Endothelial cell of umbilical vein (primary cell): ENCODE measurements around the gene CDC42EP3.

ENCODE experiments used
- EZH2 ChIP-seq: IDR thresholded peaks from 2 replicates; pipeline ENCODE4 v1.6.1; 2012; ENCODE audit warnings: borderline replicate concordance, low read depth, mild to moderate bottlenecking, moderate library complexity, low read length, inconsistent platforms; ENCODE audit not compliant: severe bottlenecking
- FOS ChIP-seq: IDR thresholded peaks from 2 replicates; pipeline ENCODE4 v1.6.1; 2011; ENCODE audit warnings: mild to moderate bottlenecking, low read length, moderate library complexity, borderline replicate concordance; ENCODE audit not compliant: insufficient read depth
- GATA2 ChIP-seq: IDR thresholded peaks from 2 replicates; pipeline ENCODE4 v1.7.0; 2011; ENCODE audit warnings: low read depth, mild to moderate bottlenecking, moderate library complexity, mixed read lengths, low read length; ENCODE audit not compliant: insufficient read length, insufficient read depth
- JUN ChIP-seq: IDR thresholded peaks from 2 replicates; pipeline ENCODE4 v1.6.1; 2011; ENCODE audit warnings: borderline replicate concordance, low read depth; ENCODE audit not compliant: insufficient read length, insufficient read depth
- MYC ChIP-seq: IDR thresholded peaks from one replicate; pipeline ENCODE4 v1.6.1; 2011; ENCODE audit warnings: mild to moderate bottlenecking, low read depth, low read length
- POLR2A ChIP-seq: IDR thresholded peaks from 2 replicates; pipeline ENCODE4 v1.6.1; 2012; ENCODE audit warnings: low read depth, mild to moderate bottlenecking, control low read depth, low read length
- POLR2AphosphoS5 ChIP-seq: IDR thresholded peaks from 2 replicates; pipeline ENCODE4 v1.6.1; 2012; ENCODE audit warnings: low read depth, mild to moderate bottlenecking, control low read depth, low read length, moderate library complexity; ENCODE audit not compliant: insufficient read depth
- TF ChIP-seq, protein P1 (sequence below), 2 donors: IDR thresholded peaks; 1 replicate in 1 of 2; 2 replicates in 1 of 2; pipeline ENCODE4 v1.5.1; 2011; ENCODE audit warnings: low read length in 2 of 2, mild to moderate bottlenecking in 2 of 2, moderate library complexity in 2 of 2, control low read depth in 1 of 2, inconsistent platforms in 1 of 2, low read depth in 1 of 2; ENCODE audit not compliant: insufficient read depth in 1 of 2; ENCODE audit errors: extremely low read depth in 1 of 2
- TF ChIP-seq, protein P2 (sequence below): IDR thresholded peaks from 2 replicates; pipeline ENCODE4 v1.6.1; 2011; ENCODE audit not compliant: insufficient read depth, insufficient read length

DNA sequence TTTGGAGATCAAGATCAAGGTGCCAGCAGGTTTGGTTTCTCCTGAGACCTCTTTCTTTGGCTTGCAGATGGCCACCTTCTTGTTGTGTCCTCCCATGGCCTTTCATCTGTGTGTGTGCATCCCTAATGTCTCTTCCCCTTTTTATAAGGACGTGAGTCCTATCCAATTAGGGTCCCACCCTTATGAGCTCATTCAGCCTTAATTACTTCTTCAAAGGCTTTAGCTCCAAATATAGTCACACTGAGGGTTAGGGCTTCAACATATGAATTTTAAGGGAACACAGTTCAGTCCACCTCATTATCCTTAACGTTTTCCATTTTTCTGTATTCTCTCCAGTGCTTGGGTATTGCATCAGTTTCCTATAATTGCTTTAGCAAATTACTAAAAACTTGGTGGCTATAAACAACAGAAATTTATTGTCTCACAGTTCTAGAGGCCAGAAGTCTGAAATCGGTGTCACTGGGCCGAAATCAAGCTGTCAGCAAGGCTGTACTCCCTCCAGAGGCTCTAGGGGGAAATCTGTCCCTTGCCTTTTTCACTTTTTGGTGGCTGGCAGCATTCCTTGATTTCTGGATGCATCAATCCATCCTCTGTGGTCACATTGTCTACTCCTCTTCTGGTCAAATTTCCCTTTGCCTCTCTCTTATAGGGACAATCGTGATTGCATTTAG is 34.1 kb downstream of the CDC42EP3 start:
- no peak for TF ChIP-seq POLR2AphosphoS5
- TF ChIP-seq, protein P1, sequence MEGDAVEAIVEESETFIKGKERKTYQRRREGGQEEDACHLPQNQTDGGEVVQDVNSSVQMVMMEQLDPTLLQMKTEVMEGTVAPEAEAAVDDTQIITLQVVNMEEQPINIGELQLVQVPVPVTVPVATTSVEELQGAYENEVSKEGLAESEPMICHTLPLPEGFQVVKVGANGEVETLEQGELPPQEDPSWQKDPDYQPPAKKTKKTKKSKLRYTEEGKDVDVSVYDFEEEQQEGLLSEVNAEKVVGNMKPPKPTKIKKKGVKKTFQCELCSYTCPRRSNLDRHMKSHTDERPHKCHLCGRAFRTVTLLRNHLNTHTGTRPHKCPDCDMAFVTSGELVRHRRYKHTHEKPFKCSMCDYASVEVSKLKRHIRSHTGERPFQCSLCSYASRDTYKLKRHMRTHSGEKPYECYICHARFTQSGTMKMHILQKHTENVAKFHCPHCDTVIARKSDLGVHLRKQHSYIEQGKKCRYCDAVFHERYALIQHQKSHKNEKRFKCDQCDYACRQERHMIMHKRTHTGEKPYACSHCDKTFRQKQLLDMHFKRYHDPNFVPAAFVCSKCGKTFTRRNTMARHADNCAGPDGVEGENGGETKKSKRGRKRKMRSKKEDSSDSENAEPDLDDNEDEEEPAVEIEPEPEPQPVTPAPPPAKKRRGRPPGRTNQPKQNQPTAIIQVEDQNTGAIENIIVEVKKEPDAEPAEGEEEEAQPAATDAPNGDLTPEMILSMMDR (IDR thresholded peaks at IDR 0.05; ENCODE audit: extremely low read depth in 1 of 2, insufficient read depth in 1 of 2, low read depth in 1 of 2, low read length in 2 of 2): no peak
- no peak for TF ChIP-seq GATA2
- TF ChIP-seq EZH2: no peak
- TF ChIP-seq JUN: no peak
- no peak for TF ChIP-seq POLR2A
- no peak for TF ChIP-seq MYC
- TF ChIP-seq, protein P2, sequence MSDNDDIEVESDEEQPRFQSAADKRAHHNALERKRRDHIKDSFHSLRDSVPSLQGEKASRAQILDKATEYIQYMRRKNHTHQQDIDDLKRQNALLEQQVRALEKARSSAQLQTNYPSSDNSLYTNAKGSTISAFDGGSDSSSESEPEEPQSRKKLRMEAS: no peak
- TF ChIP-seq FOS: no peak
